NCI-H748 treated with DMSO at 0.1 percent for 48 hours (cell line): Measurements from ENCODE around the gene BPIFB3.
"Not testable (repeated sequence)": the region's sequence is repeated elsewhere in the genome, so short reads cannot be mapped to it uniquely, and the experiment has no call there.

Source experiments
- DNase-seq: peaks from one replicate; lab custom pipeline; 2025; lab: John Stamatoyannopoulos, UW

The BPIFB3 gene

DNA sequence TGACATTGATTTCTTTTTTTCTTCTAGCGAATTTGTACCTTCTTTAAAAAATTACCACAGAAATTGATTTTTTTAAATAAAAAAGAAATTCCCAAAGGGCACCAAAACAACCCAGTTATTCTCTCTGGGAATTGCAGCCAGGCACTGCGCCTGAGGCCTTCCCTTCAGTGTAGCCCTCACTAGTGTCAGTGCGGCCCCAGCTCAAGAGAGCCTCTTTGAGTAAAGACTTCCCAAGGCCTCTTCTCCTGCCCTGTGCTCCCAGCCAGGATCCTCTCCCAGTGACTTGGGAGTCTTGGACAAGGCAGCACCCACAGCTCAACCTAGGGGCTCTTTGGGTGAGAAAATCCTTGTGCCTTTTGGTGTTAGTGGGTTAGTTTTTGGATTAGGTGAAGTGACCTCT is 67.2 kb downstream of the BPIFB3 start:
- DNase-seq = no peak

DNA sequence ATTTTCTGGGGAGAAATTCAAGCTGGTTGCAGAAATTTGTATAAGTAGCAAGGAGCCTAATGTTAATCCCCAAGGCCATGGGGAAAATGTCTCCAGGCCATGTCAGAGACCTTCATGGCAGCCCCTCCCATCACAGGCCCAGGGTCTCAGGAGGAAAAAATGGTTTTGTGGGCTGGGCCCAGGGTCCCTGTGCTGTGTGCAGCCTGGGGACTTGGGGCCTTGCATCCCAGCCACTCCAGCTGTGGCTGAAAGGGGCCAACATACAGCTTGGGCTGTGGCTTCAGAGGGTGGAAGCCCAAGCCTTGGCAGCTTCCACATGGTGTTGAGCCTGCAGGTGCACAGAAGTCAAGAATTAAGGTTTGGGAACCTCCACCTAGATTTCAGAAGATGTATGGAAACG is 68.6 kb downstream of the BPIFB3 start:
- not testable (repeated sequence) for DNase-seq
